Thoracic aorta (tissue), 2 donors: ENCODE results near the gene FMNL2. TPM values are rescaled to one million over a fixed set of nuclear protein-coding genes. Genes with fewer than 3 reads are reported as not detected.

ENCODE experiments used
- ATAC-seq: fragments of 150-250 bp; one replicate; pipeline ENCODE4 v1.8.0; 2017; ENCODE audit warnings: low read depth; ENCODE audit not compliant: insufficient number of reproducible peaks, low FRiP score
- DNase-seq: peaks from one replicate; pipeline ENCODE4 v3.0.0-alpha.2; 2020; ENCODE audit warnings: low spot score
- H3K27ac ChIP-seq, 2 donors: fragments of 200-600 bp; sonication (generic); 1 replicate in 1 of 2; 2 replicates in 1 of 2; pipeline ENCODE4 v1.5.1; 2016; ENCODE audit warnings: mild to moderate bottlenecking in 2 of 2, moderate library complexity in 2 of 2
- H3K27me3 ChIP-seq: fragments of 200-600 bp; sonication (generic); replicated peaks from 2 replicates; pipeline ENCODE4 v1.6.0; 2016; ENCODE audit warnings: mild to moderate bottlenecking; ENCODE audit not compliant: insufficient read depth
- H3K36me3 ChIP-seq: fragments of 200-600 bp; sonication (generic); one replicate; pipeline ENCODE4 v1.5.1; 2016
- H3K4me1 ChIP-seq, 2 donors: fragments of 200-600 bp; sonication (generic); 1 replicate in 1 of 2; 2 replicates in 1 of 2; pipeline versions ENCODE4 v1.5.1 to v1.6.0; 2016; ENCODE audit warnings: low read depth in 2 of 2, mild to moderate bottlenecking in 1 of 2; ENCODE audit not compliant: control insufficient read depth in 1 of 2
- H3K4me3 ChIP-seq: fragments of 200-600 bp; sonication (generic); 2 replicates; pipeline ENCODE4 v1.5.1; 2016; ENCODE audit warnings: mild to moderate bottlenecking
- H3K9me3 ChIP-seq: fragments of 200-600 bp; sonication (generic); 2 replicates; pipeline ENCODE4 v1.5.1; 2016
- total RNA-seq, 2 donors: library from RNA; depleted of rRNA; stranded (reverse); fragments of >200 nt; gene quantifications; one replicate each; pipeline versions ENCODE4 v1.1.0 to v1.2.3, GENCODE V29; 2016
- TF ChIP-seq, protein P1 (sequence below): fragments of 200-600 bp; sonication (generic); IDR thresholded peaks from one replicate; pipeline ENCODE4 v1.5.1; 2019; ENCODE audit warnings: antibody characterized with exemption

FMNL2 gene
- total RNA-seq, 2 donors from 2014 or later, result 30.6 to 87.0 TPM

DNA sequence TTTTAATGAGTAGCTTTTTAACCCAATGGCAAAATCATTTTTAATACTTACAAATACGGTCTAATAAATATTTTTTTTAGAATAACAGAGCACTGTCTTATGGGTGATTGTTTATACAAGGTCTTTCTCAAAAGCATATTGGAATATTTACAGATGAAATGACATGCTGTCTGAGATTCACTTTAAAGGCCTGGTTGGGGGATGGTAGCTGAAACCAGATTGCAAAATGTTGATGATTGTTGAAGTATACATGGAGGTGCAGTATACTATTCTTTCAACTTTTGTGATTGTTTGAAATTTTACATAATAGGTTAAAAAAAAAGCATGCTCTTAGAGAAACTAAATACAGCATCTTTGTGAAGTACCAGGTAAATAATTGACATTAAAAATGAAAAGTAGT, 111.2 kb downstream of the FMNL2 start:
- Histone ChIP-seq H3K4me1 (peaks cover 22 to 55% of the 10 kb centered on the region in 2 donors), H3K4me3 (no peak overlapping the region), H3K27ac (peak overlapping the region in 1 of 2 donors; percentile 14), H3K36me3 (no peaks in the 10 kb centered on the region), H3K27me3 (no peaks in the 10 kb centered on the region), H3K9me3 (no peaks in the 10 kb centered on the region)
- DNase-seq (no peak), ATAC-seq (no peak)
- TF ChIP-seq, protein P1, sequence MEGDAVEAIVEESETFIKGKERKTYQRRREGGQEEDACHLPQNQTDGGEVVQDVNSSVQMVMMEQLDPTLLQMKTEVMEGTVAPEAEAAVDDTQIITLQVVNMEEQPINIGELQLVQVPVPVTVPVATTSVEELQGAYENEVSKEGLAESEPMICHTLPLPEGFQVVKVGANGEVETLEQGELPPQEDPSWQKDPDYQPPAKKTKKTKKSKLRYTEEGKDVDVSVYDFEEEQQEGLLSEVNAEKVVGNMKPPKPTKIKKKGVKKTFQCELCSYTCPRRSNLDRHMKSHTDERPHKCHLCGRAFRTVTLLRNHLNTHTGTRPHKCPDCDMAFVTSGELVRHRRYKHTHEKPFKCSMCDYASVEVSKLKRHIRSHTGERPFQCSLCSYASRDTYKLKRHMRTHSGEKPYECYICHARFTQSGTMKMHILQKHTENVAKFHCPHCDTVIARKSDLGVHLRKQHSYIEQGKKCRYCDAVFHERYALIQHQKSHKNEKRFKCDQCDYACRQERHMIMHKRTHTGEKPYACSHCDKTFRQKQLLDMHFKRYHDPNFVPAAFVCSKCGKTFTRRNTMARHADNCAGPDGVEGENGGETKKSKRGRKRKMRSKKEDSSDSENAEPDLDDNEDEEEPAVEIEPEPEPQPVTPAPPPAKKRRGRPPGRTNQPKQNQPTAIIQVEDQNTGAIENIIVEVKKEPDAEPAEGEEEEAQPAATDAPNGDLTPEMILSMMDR, result no peak

DNA sequence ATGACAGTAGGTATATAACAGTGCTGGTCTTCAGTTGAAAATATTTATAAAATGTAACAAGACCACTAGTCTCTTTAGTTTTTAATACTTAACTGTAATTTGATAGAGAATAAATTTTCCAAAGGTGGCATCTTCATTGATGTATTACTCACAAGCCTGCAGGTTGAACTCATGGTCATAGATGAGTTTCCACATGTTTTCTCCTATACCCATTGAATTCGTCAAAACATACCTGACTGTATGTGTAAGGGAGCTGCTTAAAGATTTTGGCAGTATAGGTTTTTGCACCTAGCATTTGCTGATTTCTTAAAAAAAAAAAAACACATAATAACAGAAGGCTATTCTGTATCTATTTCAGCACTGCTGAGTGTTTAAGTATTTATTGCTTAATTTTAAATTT, 112.9 kb downstream of the FMNL2 start:
- Histone ChIP-seq H3K4me3 (no peak overlapping the region), H3K9me3 (no peaks in the 10 kb centered on the region), H3K27me3 (no peaks in the 10 kb centered on the region), H3K27ac (no peak overlapping the region), H3K36me3 (no peaks in the 10 kb centered on the region), H3K4me1 (peaks cover 22 to 55% of the 10 kb centered on the region in 2 donors)
- TF ChIP-seq, protein P1, result no peak
- ATAC-seq (no peak), DNase-seq (no peak)

DNA sequence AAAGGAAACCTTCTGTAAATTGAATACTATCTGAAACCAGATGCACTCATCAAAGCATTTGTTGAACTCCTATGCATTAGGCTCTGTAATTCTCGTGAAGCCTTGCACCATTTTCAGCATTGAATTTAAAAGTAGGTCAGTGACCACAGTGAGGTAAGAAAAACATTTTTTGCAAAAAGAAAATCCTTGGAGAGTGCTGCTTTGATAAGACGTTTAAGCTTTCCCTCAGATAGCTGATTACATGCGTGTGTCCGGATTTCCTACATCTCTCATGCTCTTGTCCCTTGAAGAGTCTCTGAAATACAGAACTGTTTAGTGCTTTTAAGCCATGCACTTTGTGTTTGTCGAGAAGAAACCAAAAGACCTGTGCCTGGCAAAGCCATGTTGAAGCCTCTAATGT, 113.6 kb downstream of the FMNL2 start:
- TF ChIP-seq, protein P1, result no peak
- H3K27me3 ChIP-seq, result no peaks in the 10 kb centered on the region
- no peak overlapping the region for H3K4me3 ChIP-seq
- H3K9me3 ChIP-seq, result no peaks in the 10 kb centered on the region
- H3K27ac ChIP-seq, result no peak overlapping the region
- ATAC-seq (no peak), DNase-seq (no peak)
- no peaks in the 10 kb centered on the region for H3K36me3 ChIP-seq
- peaks cover 22 to 52% of the 10 kb centered on the region in 2 donors for H3K4me1 ChIP-seq

DNA sequence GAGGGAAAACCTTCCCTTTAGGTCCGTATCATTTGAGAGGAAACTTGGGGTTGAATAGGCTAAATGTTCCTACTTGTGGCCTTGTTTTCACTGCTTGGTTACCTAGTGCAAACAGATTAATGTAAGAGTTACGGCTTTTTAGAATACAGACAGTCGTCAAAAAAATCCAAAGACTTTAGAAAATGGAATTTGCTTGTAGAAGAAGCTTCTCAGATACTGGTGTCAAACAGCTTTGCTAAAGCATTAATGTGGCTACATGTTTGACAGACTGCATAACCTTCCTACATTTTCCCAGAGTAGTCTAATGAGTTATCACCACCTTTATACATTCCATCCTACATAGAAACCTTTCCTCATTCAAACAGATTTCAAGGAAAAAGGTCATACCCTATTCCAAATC, 114.6 kb downstream of the FMNL2 start:
- TF ChIP-seq, protein P1, result no peak
- Histone ChIP-seq H3K36me3 (no peaks in the 10 kb centered on the region), H3K27me3 (no peaks in the 10 kb centered on the region), H3K4me1 (peaks cover 16 to 43% of the 10 kb centered on the region in 2 donors), H3K9me3 (no peaks in the 10 kb centered on the region), H3K27ac (no peak overlapping the region), H3K4me3 (no peak overlapping the region)
- DNase-seq (no peak), ATAC-seq (no peak)

DNA sequence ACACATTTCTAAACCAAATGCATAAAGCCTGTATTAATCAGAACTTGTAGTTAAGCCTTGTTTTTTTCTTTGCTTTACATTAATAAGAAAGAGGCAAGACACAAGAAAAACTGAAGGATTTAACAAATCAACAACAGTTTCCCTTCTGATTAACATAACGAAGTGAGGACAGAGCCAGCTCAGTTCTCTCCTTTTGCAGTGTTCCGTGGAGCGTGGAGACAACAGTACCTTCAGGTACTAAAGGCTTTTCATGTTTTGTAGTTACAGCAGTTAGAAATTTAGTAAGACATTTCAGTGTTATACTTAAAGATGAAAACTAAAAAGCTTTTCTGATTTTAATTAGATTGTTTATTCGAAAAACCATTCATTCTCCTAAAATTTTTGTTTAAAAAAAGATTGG, 115.2 kb downstream of the FMNL2 start:
- TF ChIP-seq, protein P1, result no peak
- no peak overlapping the region for H3K4me3 ChIP-seq
- no peaks in the 10 kb centered on the region for H3K36me3 ChIP-seq
- no peak overlapping the region for H3K27ac ChIP-seq
- DNase-seq (no peak), ATAC-seq (no peak)
- H3K9me3 ChIP-seq, result no peaks in the 10 kb centered on the region
- no peaks in the 10 kb centered on the region for H3K27me3 ChIP-seq
- H3K4me1 ChIP-seq, result peaks cover 10 to 37% of the 10 kb centered on the region in 2 donors
